Gastroesophageal sphincter (tissue), 4 donors: ENCODE results near the gene COMMD10. TPM values are rescaled to one million over a fixed set of nuclear protein-coding genes. Genes with fewer than 3 reads are reported as not detected.

Experiments used
- ATAC-seq: fragments of 150-250 bp; one replicate; pipeline ENCODE4 v1.9.1; 2016; ENCODE audit warnings: mild to moderate bottlenecking, moderate library complexity
- H3K27ac ChIP-seq, 4 donors: fragments of 200-600 bp; sonication (generic) in 3 of 4; 1 replicate in 3 of 4; 2 replicates in 1 of 4; pipeline ENCODE4 v1.5.1; 2016 to 2019
- H3K27me3 ChIP-seq: fragments of 200-600 bp; sonication (generic); one replicate; pipeline ENCODE4 v1.5.1; 2019
- H3K36me3 ChIP-seq, 2 donors: fragments of 200-600 bp; sonication (generic); one replicate each; pipeline ENCODE4 v1.5.1; 2019; ENCODE audit warnings: control low read depth in 1 of 2
- H3K4me1 ChIP-seq, 3 donors: fragments of 200-600 bp; sonication (generic); 1 replicate in 2 of 3; 2 replicates in 1 of 3; pipeline ENCODE4 v1.5.1; 2016 to 2019; ENCODE audit warnings: control low read depth in 2 of 3
- H3K4me3 ChIP-seq, 2 donors: fragments of 200-600 bp; sonication (generic); one replicate each; pipeline ENCODE4 v1.5.1; 2019; ENCODE audit warnings: mild to moderate bottlenecking in 1 of 2, moderate library complexity in 1 of 2
- H3K9me3 ChIP-seq, 3 donors: fragments of 200-600 bp; sonication (generic); one replicate each; pipeline ENCODE4 v1.5.1; 2017 to 2019; ENCODE audit warnings: control low read depth in 2 of 3
- EP300 ChIP-seq: sonication (generic); formaldehyde crosslinking; IDR thresholded peaks from one replicate; pipeline ENCODE4 v1.6.1; 2017; ENCODE audit warnings: antibody characterized with exemption, mild to moderate bottlenecking
- POLR2A ChIP-seq, 2 donors: fragments of 450-650 bp; IDR thresholded peaks; one replicate each; pipeline ENCODE4 v1.6.1; 2017; ENCODE audit warnings: antibody characterized with exemption in 2 of 2, mild to moderate bottlenecking in 2 of 2, moderate library complexity in 1 of 2
- POLR2AphosphoS5 ChIP-seq: sonication (generic); formaldehyde crosslinking; IDR thresholded peaks from one replicate; pipeline ENCODE4 v1.6.1; 2017; ENCODE audit warnings: antibody characterized with exemption
- WGBS, 2 donors: methylation state at CpG; one replicate each; pipeline ENCODE4 v1.1.5; 2018; ENCODE audit warnings: low coverage in 1 of 2; 5-methylcytosine and 5-hydroxymethylcytosine counted together
- total RNA-seq, 4 donors: library from RNA; depleted of rRNA; stranded (reverse); fragments of >200 nt; gene quantifications; one replicate each; pipeline ENCODE4 v1.1.0, GENCODE V29; 2016
- TF ChIP-seq, protein P1 (sequence below), 4 experiments: fragments of 200-600 bp in 2 of 4; fragments of 450-650 bp in 2 of 4; sonication (generic) in 1 of 4; IDR thresholded peaks; one replicate each; pipeline ENCODE4 v1.5.1; 2017 to 2019; ENCODE audit warnings: antibody characterized with exemption in 4 of 4, mild to moderate bottlenecking in 2 of 4, moderate library complexity in 2 of 4

The COMMD10 gene
- total RNA-seq, 4 donors from 2014 or later, result 26.4 to 48.3 (median 29.6) TPM

DNA sequence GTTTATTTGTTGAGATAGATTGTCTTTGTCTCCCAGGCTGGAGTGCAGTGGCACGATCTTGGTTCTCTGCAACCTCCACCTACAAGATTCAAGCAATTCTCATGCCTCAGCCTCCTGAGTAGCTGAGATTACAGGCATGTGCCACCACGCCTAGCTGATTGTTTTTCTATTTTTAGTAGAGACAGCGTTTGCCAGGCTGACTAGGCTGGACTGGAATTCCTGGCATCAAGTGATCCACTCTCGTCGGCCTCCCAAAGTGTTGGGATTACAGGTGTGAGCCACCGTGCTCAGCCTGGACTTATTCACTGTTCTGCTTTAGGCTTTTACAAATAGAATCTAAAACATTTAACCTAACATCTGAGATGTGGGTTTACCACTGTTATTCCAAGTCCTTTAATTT is 91.3 kb downstream of the COMMD10 start:
- no peak for ATAC-seq
- Histone ChIP-seq H3K27ac (no peak overlapping the region), H3K27me3 (no peaks in the 10 kb centered on the region), H3K9me3 (no peaks in the 10 kb centered on the region), H3K36me3 (no peaks in the 10 kb centered on the region), H3K4me1 (no peaks in the 10 kb centered on the region), H3K4me3 (no peak overlapping the region)
- no peak for TF ChIP-seq POLR2A (IDR thresholded peaks at IDR 0.05)
- TF ChIP-seq EP300, result no peak
- TF ChIP-seq POLR2AphosphoS5, result no peak
- TF ChIP-seq, protein P1, sequence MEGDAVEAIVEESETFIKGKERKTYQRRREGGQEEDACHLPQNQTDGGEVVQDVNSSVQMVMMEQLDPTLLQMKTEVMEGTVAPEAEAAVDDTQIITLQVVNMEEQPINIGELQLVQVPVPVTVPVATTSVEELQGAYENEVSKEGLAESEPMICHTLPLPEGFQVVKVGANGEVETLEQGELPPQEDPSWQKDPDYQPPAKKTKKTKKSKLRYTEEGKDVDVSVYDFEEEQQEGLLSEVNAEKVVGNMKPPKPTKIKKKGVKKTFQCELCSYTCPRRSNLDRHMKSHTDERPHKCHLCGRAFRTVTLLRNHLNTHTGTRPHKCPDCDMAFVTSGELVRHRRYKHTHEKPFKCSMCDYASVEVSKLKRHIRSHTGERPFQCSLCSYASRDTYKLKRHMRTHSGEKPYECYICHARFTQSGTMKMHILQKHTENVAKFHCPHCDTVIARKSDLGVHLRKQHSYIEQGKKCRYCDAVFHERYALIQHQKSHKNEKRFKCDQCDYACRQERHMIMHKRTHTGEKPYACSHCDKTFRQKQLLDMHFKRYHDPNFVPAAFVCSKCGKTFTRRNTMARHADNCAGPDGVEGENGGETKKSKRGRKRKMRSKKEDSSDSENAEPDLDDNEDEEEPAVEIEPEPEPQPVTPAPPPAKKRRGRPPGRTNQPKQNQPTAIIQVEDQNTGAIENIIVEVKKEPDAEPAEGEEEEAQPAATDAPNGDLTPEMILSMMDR (IDR thresholded peaks at IDR 0.05), result no peak
- WGBS, 2 donors, result 65 to 69% methylated on average over 4 to 5 of the region's 6 CpGs

- no peak for ATAC-seq
- Histone ChIP-seq H3K27me3 (no peaks in the 10 kb centered on the region), H3K4me1 (no peaks in the 10 kb centered on the region), H3K27ac (no peak overlapping the region), H3K9me3 (no peaks in the 10 kb centered on the region), H3K36me3 (no peaks in the 10 kb centered on the region), H3K4me3 (no peak overlapping the region)
- WGBS, 2 donors, result 77 to 89% methylated on average over 4 of the region's 4 CpGs
- TF ChIP-seq POLR2AphosphoS5 (no peak), EP300 (no peak), POLR2A (IDR thresholded peaks at IDR 0.05) (no peak)
- TF ChIP-seq, protein P1 (IDR thresholded peaks at IDR 0.05), result no peak
Measured at GRCh38 chr5:116178925-116179324, 94.1 kb downstream of the COMMD10 start.

- 90 to 91% methylated on average over 2 of the region's 2 CpGs for WGBS, 2 donors
- Histone ChIP-seq H3K4me1 (no peaks in the 10 kb centered on the region), H3K9me3 (no peaks in the 10 kb centered on the region), H3K27me3 (no peaks in the 10 kb centered on the region), H3K36me3 (no peaks in the 10 kb centered on the region), H3K4me3 (no peak overlapping the region), H3K27ac (no peak overlapping the region)
- ATAC-seq, result no peak
- TF ChIP-seq POLR2A (IDR thresholded peaks at IDR 0.05) (no peak), POLR2AphosphoS5 (no peak), EP300 (no peak)
- TF ChIP-seq, protein P1 (IDR thresholded peaks at IDR 0.05), result no peak
Measured at GRCh38 chr5:116209166-116209565, 124.3 kb downstream of the COMMD10 start.

DNA sequence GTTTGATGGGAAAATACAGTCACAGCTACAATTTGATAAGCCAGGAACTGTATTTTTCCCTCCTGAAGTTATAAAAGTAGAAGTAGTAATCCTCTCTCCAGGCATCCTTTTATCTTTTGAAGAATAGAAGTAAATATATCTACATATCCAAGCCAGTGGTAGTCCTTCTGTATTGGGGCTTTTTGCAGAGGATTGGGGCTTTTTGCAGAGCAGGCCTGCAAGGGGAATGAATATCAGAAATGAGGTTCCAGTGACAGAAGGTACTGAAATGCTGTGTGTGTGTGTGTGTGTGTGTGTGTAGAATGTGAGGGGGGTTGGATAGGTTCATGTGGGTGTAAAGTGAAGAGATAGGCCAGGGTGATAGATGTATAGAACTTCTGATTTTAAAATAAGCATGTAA is 127.4 kb downstream of the COMMD10 start:
- no peaks in the 10 kb centered on the region for H3K9me3 ChIP-seq
- H3K36me3 ChIP-seq, result no peaks in the 10 kb centered on the region
- no peak overlapping the region for H3K27ac ChIP-seq
- TF ChIP-seq, protein P1 (IDR thresholded peaks at IDR 0.05), result no peak
- no peak for TF ChIP-seq POLR2AphosphoS5
- TF ChIP-seq POLR2A (IDR thresholded peaks at IDR 0.05), result no peak
- TF ChIP-seq EP300, result no peak
- H3K4me3 ChIP-seq, result no peak overlapping the region
- no peaks in the 10 kb centered on the region for H3K27me3 ChIP-seq
- no peak for ATAC-seq
- no peaks in the 10 kb centered on the region for H3K4me1 ChIP-seq

GRCh38 chr5:116216246-116216645 is 131.4 kb downstream of the COMMD10 start:
- Histone ChIP-seq H3K36me3 (no peaks in the 10 kb centered on the region), H3K27ac (no peak overlapping the region), H3K9me3 (no peaks in the 10 kb centered on the region), H3K4me3 (no peak overlapping the region), H3K4me1 (no peaks in the 10 kb centered on the region), H3K27me3 (no peaks in the 10 kb centered on the region)
- 98 to 100% methylated on average over 4 to 5 of the region's 5 CpGs for WGBS, 2 donors
- TF ChIP-seq, protein P1 (IDR thresholded peaks at IDR 0.05), result no peak
- no peak for ATAC-seq
